K562 (cell line): ENCODE measurements around the gene PILRA. TPM values are rescaled to one million over a fixed set of nuclear protein-coding genes. Genes with fewer than 3 reads are reported as not detected.

Experiments used
- polyA plus RNA-seq, 8 experiments: library from polyadenylated mRNA; depleted of rRNA in 4 of 8; stranded (reverse) in 5 of 8; unstranded in 3 of 8; fragments of >200 nt; fragmentation: Nextera tagmentation in 2 of 8; fragmentation: Illumina TruSeq in 1 of 8; extraction: Ambion mirVana in 2 of 8; extraction: Trizol in 1 of 8; gene quantifications; 2 replicates each; pipeline versions ENCODE4 v1.2.1 to v1.2.3, GENCODE V29; 2011 to 2014; ENCODE audit warnings: inconsistent platforms in 1 of 8, missing spikeins in 1 of 8
- total RNA-seq, 7 experiments: library from RNA; depleted of rRNA in 6 of 7; stranded (reverse); fragments of >200 nt in 6 of 7; fragmentation: Illumina TruSeq in 2 of 7; extraction: Trizol in 2 of 7; gene quantifications; 2 replicates each; pipeline versions ENCODE4 v1.2.1 to v1.2.3, GENCODE V29; 2011 to 2021; ENCODE audit warnings: low replicate concordance in 1 of 7
- TF ChIP-seq, protein P1 (sequence below): fragments of 450-650 bp; IDR thresholded peaks from 2 replicates; pipeline ENCODE4 v1.6.1; 2016; ENCODE audit warnings: mild to moderate bottlenecking, moderate library complexity

The PILRA gene
- total and polyA plus RNA-seq, 9 of the 15 experiments (the other 6 are each of a cell fraction or from before 2014, with no cell fraction given) = 0.13 to 1.8 (median 0.62) TPM

DNA sequence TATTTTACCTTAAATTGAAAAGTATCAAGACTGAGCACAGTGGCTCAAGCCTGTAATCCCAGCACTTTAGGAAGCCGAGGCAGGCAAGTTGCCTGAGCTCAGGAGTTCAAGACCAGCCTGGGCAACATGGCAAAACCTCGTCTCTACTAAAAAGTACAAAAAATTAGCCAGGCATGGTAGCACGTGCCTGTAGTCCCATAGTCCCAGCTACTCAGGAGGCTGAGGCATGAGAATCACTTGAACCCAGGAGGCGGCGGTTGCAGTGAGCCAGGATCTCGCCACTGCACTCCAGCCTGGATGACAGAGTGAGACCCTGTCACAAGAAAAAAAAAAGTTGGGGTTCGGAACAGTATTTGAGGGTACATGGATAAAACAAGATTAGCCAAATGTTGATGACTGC is 66.0 kb downstream of the PILRA start (continued):
- TF ChIP-seq, protein P1, sequence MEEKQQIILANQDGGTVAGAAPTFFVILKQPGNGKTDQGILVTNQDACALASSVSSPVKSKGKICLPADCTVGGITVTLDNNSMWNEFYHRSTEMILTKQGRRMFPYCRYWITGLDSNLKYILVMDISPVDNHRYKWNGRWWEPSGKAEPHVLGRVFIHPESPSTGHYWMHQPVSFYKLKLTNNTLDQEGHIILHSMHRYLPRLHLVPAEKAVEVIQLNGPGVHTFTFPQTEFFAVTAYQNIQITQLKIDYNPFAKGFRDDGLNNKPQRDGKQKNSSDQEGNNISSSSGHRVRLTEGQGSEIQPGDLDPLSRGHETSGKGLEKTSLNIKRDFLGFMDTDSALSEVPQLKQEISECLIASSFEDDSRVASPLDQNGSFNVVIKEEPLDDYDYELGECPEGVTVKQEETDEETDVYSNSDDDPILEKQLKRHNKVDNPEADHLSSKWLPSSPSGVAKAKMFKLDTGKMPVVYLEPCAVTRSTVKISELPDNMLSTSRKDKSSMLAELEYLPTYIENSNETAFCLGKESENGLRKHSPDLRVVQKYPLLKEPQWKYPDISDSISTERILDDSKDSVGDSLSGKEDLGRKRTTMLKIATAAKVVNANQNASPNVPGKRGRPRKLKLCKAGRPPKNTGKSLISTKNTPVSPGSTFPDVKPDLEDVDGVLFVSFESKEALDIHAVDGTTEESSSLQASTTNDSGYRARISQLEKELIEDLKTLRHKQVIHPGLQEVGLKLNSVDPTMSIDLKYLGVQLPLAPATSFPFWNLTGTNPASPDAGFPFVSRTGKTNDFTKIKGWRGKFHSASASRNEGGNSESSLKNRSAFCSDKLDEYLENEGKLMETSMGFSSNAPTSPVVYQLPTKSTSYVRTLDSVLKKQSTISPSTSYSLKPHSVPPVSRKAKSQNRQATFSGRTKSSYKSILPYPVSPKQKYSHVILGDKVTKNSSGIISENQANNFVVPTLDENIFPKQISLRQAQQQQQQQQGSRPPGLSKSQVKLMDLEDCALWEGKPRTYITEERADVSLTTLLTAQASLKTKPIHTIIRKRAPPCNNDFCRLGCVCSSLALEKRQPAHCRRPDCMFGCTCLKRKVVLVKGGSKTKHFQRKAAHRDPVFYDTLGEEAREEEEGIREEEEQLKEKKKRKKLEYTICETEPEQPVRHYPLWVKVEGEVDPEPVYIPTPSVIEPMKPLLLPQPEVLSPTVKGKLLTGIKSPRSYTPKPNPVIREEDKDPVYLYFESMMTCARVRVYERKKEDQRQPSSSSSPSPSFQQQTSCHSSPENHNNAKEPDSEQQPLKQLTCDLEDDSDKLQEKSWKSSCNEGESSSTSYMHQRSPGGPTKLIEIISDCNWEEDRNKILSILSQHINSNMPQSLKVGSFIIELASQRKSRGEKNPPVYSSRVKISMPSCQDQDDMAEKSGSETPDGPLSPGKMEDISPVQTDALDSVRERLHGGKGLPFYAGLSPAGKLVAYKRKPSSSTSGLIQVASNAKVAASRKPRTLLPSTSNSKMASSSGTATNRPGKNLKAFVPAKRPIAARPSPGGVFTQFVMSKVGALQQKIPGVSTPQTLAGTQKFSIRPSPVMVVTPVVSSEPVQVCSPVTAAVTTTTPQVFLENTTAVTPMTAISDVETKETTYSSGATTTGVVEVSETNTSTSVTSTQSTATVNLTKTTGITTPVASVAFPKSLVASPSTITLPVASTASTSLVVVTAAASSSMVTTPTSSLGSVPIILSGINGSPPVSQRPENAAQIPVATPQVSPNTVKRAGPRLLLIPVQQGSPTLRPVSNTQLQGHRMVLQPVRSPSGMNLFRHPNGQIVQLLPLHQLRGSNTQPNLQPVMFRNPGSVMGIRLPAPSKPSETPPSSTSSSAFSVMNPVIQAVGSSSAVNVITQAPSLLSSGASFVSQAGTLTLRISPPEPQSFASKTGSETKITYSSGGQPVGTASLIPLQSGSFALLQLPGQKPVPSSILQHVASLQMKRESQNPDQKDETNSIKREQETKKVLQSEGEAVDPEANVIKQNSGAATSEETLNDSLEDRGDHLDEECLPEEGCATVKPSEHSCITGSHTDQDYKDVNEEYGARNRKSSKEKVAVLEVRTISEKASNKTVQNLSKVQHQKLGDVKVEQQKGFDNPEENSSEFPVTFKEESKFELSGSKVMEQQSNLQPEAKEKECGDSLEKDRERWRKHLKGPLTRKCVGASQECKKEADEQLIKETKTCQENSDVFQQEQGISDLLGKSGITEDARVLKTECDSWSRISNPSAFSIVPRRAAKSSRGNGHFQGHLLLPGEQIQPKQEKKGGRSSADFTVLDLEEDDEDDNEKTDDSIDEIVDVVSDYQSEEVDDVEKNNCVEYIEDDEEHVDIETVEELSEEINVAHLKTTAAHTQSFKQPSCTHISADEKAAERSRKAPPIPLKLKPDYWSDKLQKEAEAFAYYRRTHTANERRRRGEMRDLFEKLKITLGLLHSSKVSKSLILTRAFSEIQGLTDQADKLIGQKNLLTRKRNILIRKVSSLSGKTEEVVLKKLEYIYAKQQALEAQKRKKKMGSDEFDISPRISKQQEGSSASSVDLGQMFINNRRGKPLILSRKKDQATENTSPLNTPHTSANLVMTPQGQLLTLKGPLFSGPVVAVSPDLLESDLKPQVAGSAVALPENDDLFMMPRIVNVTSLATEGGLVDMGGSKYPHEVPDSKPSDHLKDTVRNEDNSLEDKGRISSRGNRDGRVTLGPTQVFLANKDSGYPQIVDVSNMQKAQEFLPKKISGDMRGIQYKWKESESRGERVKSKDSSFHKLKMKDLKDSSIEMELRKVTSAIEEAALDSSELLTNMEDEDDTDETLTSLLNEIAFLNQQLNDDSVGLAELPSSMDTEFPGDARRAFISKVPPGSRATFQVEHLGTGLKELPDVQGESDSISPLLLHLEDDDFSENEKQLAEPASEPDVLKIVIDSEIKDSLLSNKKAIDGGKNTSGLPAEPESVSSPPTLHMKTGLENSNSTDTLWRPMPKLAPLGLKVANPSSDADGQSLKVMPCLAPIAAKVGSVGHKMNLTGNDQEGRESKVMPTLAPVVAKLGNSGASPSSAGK = peak; percentile 45
